K562 (cell line): ENCODE results near the gene CCDC184. TPM values are rescaled to one million over a fixed set of nuclear protein-coding genes. Genes with fewer than 3 reads are reported as not detected.
A peak's percentile ranks its signal among the peaks of the same experiment; 100 is the strongest.

Experiments
- CBFA2T3 ChIP-seq: fragments of 450-650 bp; IDR thresholded peaks from 2 replicates; pipeline ENCODE4 v1.6.1; 2017
- DNMT1 ChIP-seq: fragments of 450-650 bp; IDR thresholded peaks from 2 replicates; pipeline ENCODE4 v1.6.1; 2016; ENCODE audit warnings: antibody characterized with exemption, mild to moderate bottlenecking
- ERF ChIP-seq: fragments of 450-650 bp; formaldehyde crosslinking; IDR thresholded peaks from 2 replicates; pipeline ENCODE4 v1.4.0; 2020; ENCODE audit warnings: mild to moderate bottlenecking, mixed read lengths
- HCFC1 ChIP-seq: IDR thresholded peaks from 2 replicates; pipeline ENCODE4 v1.6.1; 2012; ENCODE audit warnings: low read depth, low read length, improper control_type of control experiment
- KLF1 ChIP-seq: fragments of 450-650 bp; IDR thresholded peaks from 2 replicates; pipeline ENCODE4 v1.6.1; 2016; ENCODE audit warnings: missing genetic modification characterization, missing compliant biosample characterization
- MED1 ChIP-seq: sonication (generic); formaldehyde crosslinking; IDR thresholded peaks from 2 replicates; pipeline ENCODE4 v1.8.1; 2023; ENCODE audit warnings: missing genetic modification reagents, borderline replicate concordance
- MLX ChIP-seq, 2 experiments: fragments of 450-650 bp in 1 of 2; sonication (generic) in 1 of 2; formaldehyde crosslinking; conservative IDR thresholded peaks; 2 replicates each; pipeline versions ENCODE4 v1.4.0 to v1.8.1; 2020 to 2022; ENCODE audit warnings: mild to moderate bottlenecking in 1 of 2, missing genetic modification reagents in 1 of 2
- NFATC3 ChIP-seq: fragments of 450-650 bp; IDR thresholded peaks from 2 replicates; pipeline ENCODE4 v1.6.1; 2017; ENCODE audit warnings: mild to moderate bottlenecking
- SIN3B ChIP-seq: fragments of 450-650 bp; IDR thresholded peaks from 2 replicates; pipeline ENCODE4 v1.6.1; 2017; ENCODE audit warnings: low read depth, mild to moderate bottlenecking, moderate library complexity
- SMC3 ChIP-seq: conservative IDR thresholded peaks from 2 replicates; pipeline ENCODE4 v1.6.1; 2011; ENCODE audit warnings: low read depth, low read length, improper control_type of control experiment; ENCODE audit not compliant: insufficient read depth
- ZBTB26 ChIP-seq: fragments of 450-650 bp; formaldehyde crosslinking; IDR thresholded peaks from 2 replicates; pipeline ENCODE4 v1.4.0; 2022; ENCODE audit warnings: missing genetic modification characterization
- ZBTB40 ChIP-seq, 2 experiments: fragments of 450-650 bp in 1 of 2; sonication (generic) in 1 of 2; formaldehyde crosslinking in 1 of 2; IDR thresholded peaks; 2 replicates each; pipeline versions ENCODE4 v1.7.1 to v1.9.0; 2016 to 2022; ENCODE audit warnings: inconsistent platforms in 1 of 2, mild to moderate bottlenecking in 1 of 2, missing genetic modification reagents in 1 of 2
- ZNF146 ChIP-seq: IDR thresholded peaks from one replicate; pipeline ENCODE4 v1.6.1; 2018; ENCODE audit warnings: missing compliant biosample characterization; ENCODE audit not compliant: unreplicated experiment
- ZNF316 ChIP-seq: fragments of 450-650 bp; IDR thresholded peaks from 2 replicates; pipeline ENCODE4 v1.6.1; 2016
- ZNF408 ChIP-seq: fragments of 250-450 bp; sonication (Bioruptor Pico); IDR thresholded peaks from 2 replicates; pipeline ENCODE4 v1.4.0; 2020; ENCODE audit warnings: low read depth, mild to moderate bottlenecking, moderate library complexity
- polyA plus RNA-seq, 8 experiments: library from polyadenylated mRNA; depleted of rRNA in 4 of 8; stranded (reverse) in 5 of 8; unstranded in 3 of 8; fragments of >200 nt; fragmentation: Nextera tagmentation in 2 of 8; fragmentation: Illumina TruSeq in 1 of 8; extraction: Ambion mirVana in 2 of 8; extraction: Trizol in 1 of 8; gene quantifications; 2 replicates each; pipeline versions ENCODE4 v1.2.1 to v1.2.3, GENCODE V29; 2011 to 2014; ENCODE audit warnings: inconsistent platforms in 1 of 8, missing spikeins in 1 of 8
- total RNA-seq, 7 experiments: library from RNA; depleted of rRNA in 6 of 7; stranded (reverse); fragments of >200 nt in 6 of 7; fragmentation: Illumina TruSeq in 2 of 7; extraction: Trizol in 2 of 7; gene quantifications; 2 replicates each; pipeline versions ENCODE4 v1.2.1 to v1.2.3, GENCODE V29; 2011 to 2021; ENCODE audit warnings: low replicate concordance in 1 of 7
- TF ChIP-seq, protein P1 (sequence below): fragments of 450-650 bp; IDR thresholded peaks from 2 replicates; pipeline ENCODE4 v1.6.1; 2014; ENCODE audit warnings: low read depth, mild to moderate bottlenecking, moderate library complexity, borderline replicate concordance

CCDC184 gene
- total and polyA plus RNA-seq, 9 of the 15 experiments (the other 6 are each of a cell fraction or from before 2014, with no cell fraction given): 0.09 TPM; not detected in 8

- TF ChIP-seq ZBTB40 (IDR thresholded peaks at IDR 0.05) (peak; percentile 50), ZBTB40 (CRISPR knock-in tag; IDR thresholded peaks at IDR 0.05) (no peak), SIN3B (no peak), DNMT1 (no peak), ZBTB26 (CRISPR knock-in tag) (no peak), ZNF408 (CRISPR knock-in tag) (no peak), MLX (CRISPR knock-in tag; conservative IDR thresholded peaks at IDR 0.05) (no peak), ZNF316 (no peak), KLF1 (tag) (no peak), MED1 (CRISPR knock-in tag) (no peak), CBFA2T3 (no peak), ZNF146 (no peak), SMC3 (0 out of 2 replicates have a peak, but pooled peaks have one; percentile 4), ERF (CRISPR knock-in tag) (no peak), HCFC1 (no peak), NFATC3 (no peak)
- TF ChIP-seq, protein P1, sequence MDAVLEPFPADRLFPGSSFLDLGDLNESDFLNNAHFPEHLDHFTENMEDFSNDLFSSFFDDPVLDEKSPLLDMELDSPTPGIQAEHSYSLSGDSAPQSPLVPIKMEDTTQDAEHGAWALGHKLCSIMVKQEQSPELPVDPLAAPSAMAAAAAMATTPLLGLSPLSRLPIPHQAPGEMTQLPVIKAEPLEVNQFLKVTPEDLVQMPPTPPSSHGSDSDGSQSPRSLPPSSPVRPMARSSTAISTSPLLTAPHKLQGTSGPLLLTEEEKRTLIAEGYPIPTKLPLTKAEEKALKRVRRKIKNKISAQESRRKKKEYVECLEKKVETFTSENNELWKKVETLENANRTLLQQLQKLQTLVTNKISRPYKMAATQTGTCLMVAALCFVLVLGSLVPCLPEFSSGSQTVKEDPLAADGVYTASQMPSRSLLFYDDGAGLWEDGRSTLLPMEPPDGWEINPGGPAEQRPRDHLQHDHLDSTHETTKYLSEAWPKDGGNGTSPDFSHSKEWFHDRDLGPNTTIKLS: no peak
Observed at GRCh38 chr12:48183091-48183875, at the start of gene CCDC184 (continued).
